T-helper 2 cell (primary cell): ENCODE data around the gene MORC4.
A peak's percentile ranks its signal among the peaks of the same experiment; 100 is the strongest.

Experiments used
- DNase-seq, 5 experiments: peaks; one replicate each; pipeline versions ENCODE4 v3.0.0 to v3.0.0-alpha.2; 2012 to 2022
- total RNA-seq, 2 donors: gene quantifications; one replicate each; lab custom pipeline; 2026; lab: John Stamatoyannopoulos, UW

MORC4 gene
- 31.1 to 34.0 reads per million in 2 donors for total RNA-seq

GRCh38 chrX:107000013-107000515 is at the start of gene MORC4:
TSS of gene MORC4 (minus strand) at chrX:107000212. CDS start at chrX:106999969, 243 bp downstream.
- peak; percentile 17 to 75 (median 43) for DNase-seq

- DNase-seq, result no peak
Observed at GRCh38 chrX:107047622-107048021, 47.6 kb upstream of the MORC4 start.

- no peak for DNase-seq
Observed at GRCh38 chrX:107029752-107030151, 29.7 kb upstream of the MORC4 start.

- peak in 1 of 5 experiments; percentile 2 for DNase-seq
Observed at GRCh38 chrX:107025545-107025944, 25.5 kb upstream of the MORC4 start.

GRCh38 chrX:107014936-107015335 is 14.9 kb upstream of the MORC4 start:
- no peak for DNase-seq

GRCh38 chrX:107008034-107008433 is 8.0 kb upstream of the MORC4 start:
- no peak for DNase-seq

- DNase-seq, result peak; percentile 0 to 62 (median 11)
Observed at GRCh38 chrX:106999002-106999975, 723 bp downstream of the MORC4 start.

- no peak for DNase-seq
Observed at GRCh38 chrX:106997611-106998010, 2.4 kb downstream of the MORC4 start.

- DNase-seq, result no peak
Observed at GRCh38 chrX:106995678-106996077, 4.3 kb downstream of the MORC4 start.

GRCh38 chrX:106987488-106987887 is 12.5 kb downstream of the MORC4 start:
- DNase-seq, result peak in 1 of 5 experiments; percentile 53

- DNase-seq, result no peak
Observed at GRCh38 chrX:106980952-106981626, 18.9 kb downstream of the MORC4 start.

GRCh38 chrX:106976416-106976815 is 23.6 kb downstream of the MORC4 start:
- DNase-seq, result peak in 1 of 5 experiments; percentile 18

- peak in 1 of 5 experiments; percentile 7 for DNase-seq
Observed at GRCh38 chrX:106973433-106974149, 26.4 kb downstream of the MORC4 start.

- no peak for DNase-seq
Observed at GRCh38 chrX:106972896-106973295, 27.1 kb downstream of the MORC4 start.

GRCh38 chrX:106966547-106966946 is 33.5 kb downstream of the MORC4 start:
- DNase-seq, result peak in 1 of 5 experiments; percentile 22

- DNase-seq, result no peak
Observed at GRCh38 chrX:106964290-106964689, 35.7 kb downstream of the MORC4 start.

GRCh38 chrX:106963111-106963510 is 36.9 kb downstream of the MORC4 start:
- DNase-seq, result no peak

GRCh38 chrX:106959901-106960300 is 40.1 kb downstream of the MORC4 start:
- no peak for DNase-seq

- DNase-seq, result no peak
Observed at GRCh38 chrX:106957856-106958255, 42.2 kb downstream of the MORC4 start.

- DNase-seq, result no peak
Observed at GRCh38 chrX:106955004-106955772, 44.8 kb downstream of the MORC4 start.

- no peak for DNase-seq
Observed at GRCh38 chrX:106954041-106954440, 46.0 kb downstream of the MORC4 start.

- no peak for DNase-seq
Observed at GRCh38 chrX:106952988-106953387, 47.0 kb downstream of the MORC4 start.
